GM23338 (cell line): ENCODE data around the gene PPP1R12C. TPM values are rescaled to one million over a fixed set of nuclear protein-coding genes. Genes with fewer than 3 reads are reported as not detected.

Source experiments
- ATAC-seq: fragments of 200-7000 bp; cut with Tn5 transposase; 3 replicates; pipeline ENCODE4 v1.9.1; 2020
- DNase-seq: peaks from one replicate; pipeline ENCODE4 v3.0.0-alpha.2; 2015; ENCODE audit warnings: low spot score
- H2AFZ ChIP-seq: fragments of 200-600 bp; sonication (generic); 2 replicates; pipeline ENCODE4 v1.8.0; 2016; ENCODE audit warnings: antibody characterized with exemption, mild to moderate bottlenecking, moderate library complexity
- H3F3A ChIP-seq: fragments of 200-600 bp; sonication (generic); replicated peaks from 2 replicates; pipeline ENCODE4 v1.8.0; 2017; ENCODE audit warnings: antibody characterized with exemption, mixed run types, low read depth
- H3K27ac ChIP-seq: fragments of 200-600 bp; sonication (generic); 2 replicates; pipeline ENCODE4 v1.6.1; 2016; ENCODE audit warnings: low read depth
- H3K27me3 ChIP-seq: fragments of 200-600 bp; sonication (generic); 2 replicates; pipeline ENCODE4 v1.8.0; 2016; ENCODE audit warnings: mild to moderate bottlenecking, mixed run types, moderate library complexity; ENCODE audit not compliant: insufficient read depth
- H3K36me3 ChIP-seq: fragments of 200-600 bp; sonication (generic); 2 replicates; pipeline ENCODE4 v1.8.0; 2016; ENCODE audit warnings: mild to moderate bottlenecking; ENCODE audit not compliant: insufficient read depth
- H3K4me1 ChIP-seq: fragments of 200-600 bp; sonication (generic); 2 replicates; pipeline ENCODE4 v1.8.0; 2016; ENCODE audit warnings: mild to moderate bottlenecking, moderate library complexity; ENCODE audit not compliant: insufficient read depth
- H3K4me2 ChIP-seq: fragments of 200-600 bp; sonication (generic); 2 replicates; pipeline ENCODE4 v1.7.1; 2017; ENCODE audit warnings: mixed run types
- H3K4me3 ChIP-seq: fragments of 200-600 bp; sonication (generic); 2 replicates; pipeline ENCODE4 v1.6.1; 2016; ENCODE audit warnings: mixed run types
- H3K79me2 ChIP-seq: fragments of 200-600 bp; sonication (generic); replicated peaks from 2 replicates; pipeline ENCODE4 v1.8.0; 2017; ENCODE audit warnings: mild to moderate bottlenecking; ENCODE audit not compliant: insufficient read depth
- H3K9me2 ChIP-seq: fragments of 200-600 bp; sonication (generic); 2 replicates; pipeline ENCODE4 v1.8.0; 2017; ENCODE audit not compliant: insufficient read depth
- H4K20me1 ChIP-seq: fragments of 200-600 bp; sonication (generic); replicated peaks from 2 replicates; pipeline ENCODE4 v1.8.0; 2017; ENCODE audit warnings: mild to moderate bottlenecking; ENCODE audit not compliant: insufficient read depth
- H3K27ac Mint-ChIP-seq: 2 replicates; pipeline ENCODE4 v1.8.0; 2020; ENCODE audit warnings: inconsistent platforms, mild to moderate bottlenecking, moderate library complexity, mixed read lengths
- H3K27me3 Mint-ChIP-seq: 3 replicates; pipeline ENCODE4 v1.8.0; 2022; ENCODE audit warnings: low read depth, mild to moderate bottlenecking, moderate library complexity, mixed read lengths, inconsistent platforms; ENCODE audit not compliant: insufficient read depth, poor library complexity
- H3K36me3 Mint-ChIP-seq: 3 replicates; pipeline ENCODE4 v1.8.0; 2021; ENCODE audit warnings: low read depth, mild to moderate bottlenecking, inconsistent platforms, moderate library complexity, mixed read lengths
- H3K4me1 Mint-ChIP-seq: 3 replicates; pipeline ENCODE4 v1.8.0; 2020; ENCODE audit warnings: mild to moderate bottlenecking, inconsistent platforms, mixed read lengths
- H3K4me3 Mint-ChIP-seq: 3 replicates; pipeline ENCODE4 v1.8.0; 2021; ENCODE audit warnings: moderate library complexity, mild to moderate bottlenecking, inconsistent platforms, mixed read lengths
- H3K9me3 Mint-ChIP-seq: 3 replicates; pipeline ENCODE4 v1.8.0; 2020; ENCODE audit warnings: moderate library complexity, mild to moderate bottlenecking, inconsistent platforms, mixed read lengths
- CTCF ChIP-seq, 2 experiments: fragments of 200-600 bp in 1 of 2; sonication (generic) in 1 of 2; conservative IDR thresholded peaks; 2 replicates each; pipeline versions ENCODE4 v1.5.1 to v1.6.1; 2016 to 2017; ENCODE audit warnings: antibody characterized with exemption in 2 of 2, low read depth in 2 of 2, mild to moderate bottlenecking in 2 of 2, moderate library complexity in 1 of 2
- EZH2phosphoT487 ChIP-seq: fragments of 200-600 bp; sonication (generic); IDR thresholded peaks from one replicate; pipeline ENCODE4 v1.8.1; 2018; ENCODE audit warnings: antibody characterized with exemption; ENCODE audit not compliant: unreplicated experiment
- JUNB ChIP-seq: IDR thresholded peaks from one replicate; pipeline ENCODE4 v1.6.1; 2016; ENCODE audit warnings: antibody characterized with exemption; ENCODE audit not compliant: unreplicated experiment
- ZNF114 ChIP-seq: fragments of 250-450 bp; sonication (Bioruptor Pico); IDR thresholded peaks from 2 replicates; pipeline ENCODE4 v1.5.0; 2020; ENCODE audit warnings: mild to moderate bottlenecking, moderate library complexity
- ZNF331 ChIP-seq: fragments of 250-450 bp; sonication (Bioruptor Pico); IDR thresholded peaks from 2 replicates; pipeline ENCODE4 v1.5.0; 2020; ENCODE audit warnings: low read depth, mild to moderate bottlenecking, moderate library complexity
- polyA plus RNA-seq: library from polyadenylated mRNA; unstranded; fragments of >200 nt; fragmentation: Nextera tagmentation; extraction: Ambion mirVana; gene quantifications from 2 replicates; pipeline ENCODE4 v1.2.1, GENCODE V29; 2016
- total RNA-seq: library from RNA; depleted of rRNA; stranded (reverse); fragments of >200 nt; shearing (Covaris generic); gene quantifications from 2 replicates; pipeline ENCODE4 v1.2.3, GENCODE V29; 2014
- TF ChIP-seq, protein P1 (sequence below): fragments of 250-450 bp; sonication (Bioruptor Pico); IDR thresholded peaks from 2 replicates; pipeline ENCODE4 v1.5.0; 2020; ENCODE audit warnings: mild to moderate bottlenecking, moderate library complexity
- TF ChIP-seq, protein P2 (sequence below): IDR thresholded peaks from 2 replicates; pipeline ENCODE4 v1.6.1; 2016; ENCODE audit warnings: antibody characterized with exemption

Gene PPP1R12C
- total and polyA plus RNA-seq, 2 experiments from 2014 or later, result 33.2 to 83.9 TPM

DNA sequence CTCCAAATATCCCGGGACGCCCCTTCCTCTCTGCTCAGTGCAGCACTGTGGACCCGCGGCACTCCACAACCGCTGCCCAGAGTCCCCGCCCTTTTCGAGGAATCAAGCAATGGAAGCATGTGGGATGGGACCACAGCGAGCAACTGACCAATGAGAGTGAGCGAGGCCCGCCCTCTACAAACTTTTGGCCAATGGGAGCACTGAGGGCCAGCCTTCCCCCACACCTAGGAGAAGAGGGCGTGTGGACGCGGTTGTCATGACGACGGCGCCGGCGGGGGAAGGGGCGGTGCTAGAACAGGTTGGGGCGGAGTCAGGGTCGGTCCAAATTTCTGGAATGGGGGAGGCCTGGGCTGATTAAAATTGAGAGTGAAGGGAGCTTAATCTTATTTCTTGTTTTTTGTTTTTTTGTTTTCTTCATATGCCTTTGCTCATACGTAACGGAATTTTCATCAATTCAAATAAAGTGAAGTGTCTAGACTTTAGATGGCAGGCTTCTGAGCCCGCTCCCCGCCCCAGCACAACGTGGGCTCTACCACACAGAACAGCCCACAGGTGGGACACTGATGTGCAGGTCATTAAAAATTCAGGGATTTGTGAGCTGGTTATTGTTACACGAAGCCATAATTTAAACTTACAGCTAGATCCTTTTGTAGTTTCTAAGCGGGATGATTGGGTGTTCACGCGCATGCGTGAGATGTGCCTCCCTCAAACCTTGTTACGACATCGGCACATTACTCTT lies 49.3 kb upstream of the PPP1R12C start, which contains the start of gene DNAAF3:
DNAAF3 (minus strand) TSS at position 84 of the 739 bp plus-strand sequence. CDS start 200 bp downstream, outside the sequence.
- Histone ChIP-seq H3K9me2 (no peaks in the 10 kb centered on the region), H3K27ac (no peak within 1 kb of the TSS)

DNA sequence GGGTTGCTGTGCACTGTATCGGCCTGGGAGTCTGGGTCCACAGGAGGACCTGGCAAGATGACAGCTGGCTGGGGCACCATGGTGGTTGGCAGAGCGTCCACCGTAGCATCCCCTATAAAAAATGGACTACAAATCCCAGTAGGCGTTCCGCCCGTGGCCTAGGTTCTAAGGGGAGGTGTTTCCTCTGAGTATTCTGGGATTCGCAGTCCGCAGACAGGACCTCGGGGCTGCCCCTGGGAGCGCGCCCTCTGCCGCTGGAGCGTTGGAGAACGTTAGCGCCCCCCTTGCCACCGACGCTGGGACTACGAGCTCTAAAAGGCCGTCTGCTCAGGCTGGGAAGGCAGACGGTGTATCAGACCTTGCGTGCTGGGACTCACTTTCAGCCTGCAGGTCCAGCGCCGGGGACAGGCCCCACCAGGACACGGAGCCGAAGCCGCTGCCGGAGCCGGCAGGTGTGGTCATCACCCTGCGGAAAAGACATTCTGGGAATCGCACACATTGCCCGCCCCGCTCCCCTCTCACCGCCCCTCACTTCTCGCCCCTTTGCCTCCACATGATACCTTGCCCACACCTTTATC lies 48.6 kb upstream of the PPP1R12C start:
- DNase-seq, result peak; percentile 98
- H3K36me3 Mint-ChIP-seq, result no peaks in the 10 kb centered on the region
- H3K4me3 Mint-ChIP-seq, result peak overlapping the region; percentile 85
- peaks cover 6% of the 10 kb centered on the region; the same call in 1 of the 2 replicates for H3K4me1 ChIP-seq
- no peaks in the 10 kb centered on the region for H3K9me2 ChIP-seq
- H3K27me3 ChIP-seq, result peaks cover 50% of the 10 kb centered on the region
- peaks cover 31% of the 10 kb centered on the region for H3K27me3 Mint-ChIP-seq
- no peaks in the 10 kb centered on the region for H3K36me3 ChIP-seq
- H3K27ac Mint-ChIP-seq, result peak overlapping the region; percentile 99
- H3K79me2 ChIP-seq, result no peaks in the 10 kb centered on the region
- ATAC-seq, result peak; percentile 83
- no peaks in the 10 kb centered on the region for H3K9me3 Mint-ChIP-seq
- no peaks in the 10 kb centered on the region for H4K20me1 ChIP-seq
- 0 out of 2 replicates have a peak overlapping the region, but pooled peaks have one; percentile 50 for H2AFZ ChIP-seq
- no peak overlapping the region for H3K27ac ChIP-seq
- H3K4me2 ChIP-seq, result peak overlapping the region; percentile 80
- H3F3A ChIP-seq, result 0 out of 2 replicates have a peak, but pooled peaks cover 3% of the 10 kb centered on the region
- peaks cover 11% of the 10 kb centered on the region; the same call in 2 of the 3 replicates for H3K4me1 Mint-ChIP-seq
- peak overlapping the region; percentile 58 for H3K4me3 ChIP-seq
- TF ChIP-seq ZNF331 (CRISPR knock-in tag), result no peak
- TF ChIP-seq EZH2phosphoT487, result no peak
- TF ChIP-seq, protein P1, sequence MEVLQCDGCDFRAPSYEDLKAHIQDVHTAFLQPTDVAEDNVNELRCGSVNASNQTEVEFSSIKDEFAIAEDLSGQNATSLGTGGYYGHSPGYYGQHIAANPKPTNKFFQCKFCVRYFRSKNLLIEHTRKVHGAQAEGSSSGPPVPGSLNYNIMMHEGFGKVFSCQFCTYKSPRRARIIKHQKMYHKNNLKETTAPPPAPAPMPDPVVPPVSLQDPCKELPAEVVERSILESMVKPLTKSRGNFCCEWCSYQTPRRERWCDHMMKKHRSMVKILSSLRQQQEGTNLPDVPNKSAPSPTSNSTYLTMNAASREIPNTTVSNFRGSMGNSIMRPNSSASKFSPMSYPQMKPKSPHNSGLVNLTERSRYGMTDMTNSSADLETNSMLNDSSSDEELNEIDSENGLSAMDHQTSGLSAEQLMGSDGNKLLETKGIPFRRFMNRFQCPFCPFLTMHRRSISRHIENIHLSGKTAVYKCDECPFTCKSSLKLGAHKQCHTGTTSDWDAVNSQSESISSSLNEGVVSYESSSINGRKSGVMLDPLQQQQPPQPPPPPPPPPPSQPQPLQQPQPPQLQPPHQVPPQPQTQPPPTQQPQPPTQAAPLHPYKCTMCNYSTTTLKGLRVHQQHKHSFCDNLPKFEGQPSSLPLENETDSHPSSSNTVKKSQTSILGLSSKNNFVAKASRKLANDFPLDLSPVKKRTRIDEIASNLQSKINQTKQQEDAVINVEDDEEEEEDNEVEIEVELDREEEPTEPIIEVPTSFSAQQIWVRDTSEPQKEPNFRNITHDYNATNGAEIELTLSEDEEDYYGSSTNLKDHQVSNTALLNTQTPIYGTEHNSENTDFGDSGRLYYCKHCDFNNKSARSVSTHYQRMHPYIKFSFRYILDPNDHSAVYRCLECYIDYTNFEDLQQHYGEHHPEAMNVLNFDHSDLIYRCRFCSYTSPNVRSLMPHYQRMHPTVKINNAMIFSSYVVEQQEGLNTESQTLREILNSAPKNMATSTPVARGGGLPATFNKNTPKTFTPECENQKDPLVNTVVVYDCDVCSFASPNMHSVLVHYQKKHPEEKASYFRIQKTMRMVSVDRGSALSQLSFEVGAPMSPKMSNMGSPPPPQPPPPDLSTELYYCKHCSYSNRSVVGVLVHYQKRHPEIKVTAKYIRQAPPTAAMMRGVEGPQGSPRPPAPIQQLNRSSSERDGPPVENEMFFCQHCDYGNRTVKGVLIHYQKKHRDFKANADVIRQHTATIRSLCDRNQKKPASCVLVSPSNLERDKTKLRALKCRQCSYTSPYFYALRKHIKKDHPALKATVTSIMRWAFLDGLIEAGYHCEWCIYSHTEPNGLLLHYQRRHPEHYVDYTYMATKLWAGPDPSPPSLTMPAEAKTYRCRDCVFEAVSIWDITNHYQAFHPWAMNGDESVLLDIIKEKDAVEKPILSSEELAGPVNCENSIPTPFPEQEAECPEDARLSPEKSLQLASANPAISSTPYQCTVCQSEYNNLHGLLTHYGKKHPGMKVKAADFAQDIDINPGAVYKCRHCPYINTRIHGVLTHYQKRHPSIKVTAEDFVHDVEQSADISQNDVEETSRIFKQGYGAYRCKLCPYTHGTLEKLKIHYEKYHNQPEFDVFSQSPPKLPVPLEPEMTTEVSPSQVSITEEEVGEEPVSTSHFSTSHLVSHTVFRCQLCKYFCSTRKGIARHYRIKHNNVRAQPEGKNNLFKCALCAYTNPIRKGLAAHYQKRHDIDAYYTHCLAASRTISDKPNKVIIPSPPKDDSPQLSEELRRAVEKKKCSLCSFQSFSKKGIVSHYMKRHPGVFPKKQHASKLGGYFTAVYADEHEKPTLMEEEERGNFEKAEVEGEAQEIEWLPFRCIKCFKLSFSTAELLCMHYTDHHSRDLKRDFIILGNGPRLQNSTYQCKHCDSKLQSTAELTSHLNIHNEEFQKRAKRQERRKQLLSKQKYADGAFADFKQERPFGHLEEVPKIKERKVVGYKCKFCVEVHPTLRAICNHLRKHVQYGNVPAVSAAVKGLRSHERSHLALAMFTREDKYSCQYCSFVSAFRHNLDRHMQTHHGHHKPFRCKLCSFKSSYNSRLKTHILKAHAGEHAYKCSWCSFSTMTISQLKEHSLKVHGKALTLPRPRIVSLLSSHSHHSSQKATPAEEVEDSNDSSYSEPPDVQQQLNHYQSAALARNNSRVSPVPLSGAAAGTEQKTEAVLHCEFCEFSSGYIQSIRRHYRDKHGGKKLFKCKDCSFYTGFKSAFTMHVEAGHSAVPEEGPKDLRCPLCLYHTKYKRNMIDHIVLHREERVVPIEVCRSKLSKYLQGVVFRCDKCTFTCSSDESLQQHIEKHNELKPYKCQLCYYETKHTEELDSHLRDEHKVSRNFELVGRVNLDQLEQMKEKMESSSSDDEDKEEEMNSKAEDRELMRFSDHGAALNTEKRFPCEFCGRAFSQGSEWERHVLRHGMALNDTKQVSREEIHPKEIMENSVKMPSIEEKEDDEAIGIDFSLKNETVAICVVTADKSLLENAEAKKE, result no peak

More for the DNA sequence above, 49.3 kb upstream of the PPP1R12C start, which contains the start of gene DNAAF3:
- H3K27me3 ChIP-seq, result peaks cover 50% of the 10 kb centered on the region
- H3K4me3 ChIP-seq, result peak within 1 kb of the TSS; percentile 58
- H3K36me3 Mint-ChIP-seq, result no peaks in the 10 kb centered on the region
- H4K20me1 ChIP-seq, result no peaks in the 10 kb centered on the region
- 0 out of 2 replicates have a peak, but pooled peaks cover 3% of the 10 kb centered on the region for H3F3A ChIP-seq
- DNase-seq (peak; percentile 99), ATAC-seq (peak; percentile 93)
- H3K9me3 Mint-ChIP-seq, result no peaks in the 10 kb centered on the region
- peak within 1 kb of the TSS; percentile 80 for H3K4me2 ChIP-seq
- peak within 1 kb of the TSS; percentile 85 for H3K4me3 Mint-ChIP-seq
- no peaks in the 10 kb centered on the region for H3K36me3 ChIP-seq
- H3K27me3 Mint-ChIP-seq, result peaks cover 30% of the 10 kb centered on the region
- H3K27ac Mint-ChIP-seq, result peak within 1 kb of the TSS; percentile 99
- peak within 1 kb of the TSS; percentile 50 for H2AFZ ChIP-seq
- TF ChIP-seq ZNF331 (CRISPR knock-in tag) (no peak), ZNF114 (CRISPR knock-in tag) (no peak), CTCF (conservative IDR thresholded peaks at IDR 0.05; ENCODE audit: low read depth in 2 of 2) (no peak), JUNB (no peak)
- TF ChIP-seq, protein P2, sequence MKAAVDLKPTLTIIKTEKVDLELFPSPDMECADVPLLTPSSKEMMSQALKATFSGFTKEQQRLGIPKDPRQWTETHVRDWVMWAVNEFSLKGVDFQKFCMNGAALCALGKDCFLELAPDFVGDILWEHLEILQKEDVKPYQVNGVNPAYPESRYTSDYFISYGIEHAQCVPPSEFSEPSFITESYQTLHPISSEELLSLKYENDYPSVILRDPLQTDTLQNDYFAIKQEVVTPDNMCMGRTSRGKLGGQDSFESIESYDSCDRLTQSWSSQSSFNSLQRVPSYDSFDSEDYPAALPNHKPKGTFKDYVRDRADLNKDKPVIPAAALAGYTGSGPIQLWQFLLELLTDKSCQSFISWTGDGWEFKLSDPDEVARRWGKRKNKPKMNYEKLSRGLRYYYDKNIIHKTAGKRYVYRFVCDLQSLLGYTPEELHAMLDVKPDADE, result no peak
- peaks cover 11% of the 10 kb centered on the region; the same call in 2 of the 3 replicates for H3K4me1 Mint-ChIP-seq
- no peaks in the 10 kb centered on the region for H3K79me2 ChIP-seq
- H3K4me1 ChIP-seq, result peaks cover 6% of the 10 kb centered on the region; the same call in 1 of the 2 replicates
